ENCODE results near the gene IGF1R.

IGF1R gene

DNA sequence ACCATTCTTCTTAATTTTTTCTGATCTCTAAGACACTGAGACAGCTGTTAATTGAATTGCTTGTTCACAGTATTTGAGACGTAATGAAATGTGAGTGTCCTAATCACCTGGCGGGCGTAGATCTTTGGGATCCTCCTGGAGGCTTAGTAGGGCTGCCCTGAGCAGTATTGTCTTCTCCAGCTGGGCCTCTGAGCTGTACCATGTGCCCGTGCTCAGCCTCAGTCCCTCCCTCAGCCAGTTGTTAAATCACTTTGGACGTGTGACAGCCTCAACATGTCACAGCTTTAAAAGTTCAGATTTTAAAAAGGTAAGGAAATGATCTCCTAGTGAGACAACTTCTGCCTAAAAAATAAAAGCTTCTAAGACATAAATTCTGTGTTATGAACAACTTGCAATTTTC is 35.5 kb downstream of the IGF1R start:
- Histone ChIP-seq H3K27me3 (ENCODE audit: control insufficient read depth in 5 of 5, insufficient read depth in 4 of 5, low read length in 5 of 5) (no peaks in the 10 kb centered on the region), H3K27ac (ENCODE audit: low read depth, low read length) (no peak overlapping the region), H3K9me3 (ENCODE audit: control insufficient read depth in 5 of 5, low read length in 5 of 5) (no peaks in the 10 kb centered on the region), H3K36me3 (ENCODE audit: control insufficient read depth in 5 of 5, insufficient read depth in 5 of 5, low read length in 5 of 5) (no peaks in the 10 kb centered on the region), H3K9ac (ENCODE audit: low read length in 5 of 5) (no peak overlapping the region), H3K4me1 (ENCODE audit: control insufficient read depth in 5 of 5, insufficient read depth in 5 of 5, low read length in 5 of 5) (peaks cover 0 to 15% (median 8%) of the 10 kb centered on the region in 5 donors), H3K4me3 (ENCODE audit: low read depth in 1 of 5, low read length in 5 of 5) (no peak overlapping the region)

DNA sequence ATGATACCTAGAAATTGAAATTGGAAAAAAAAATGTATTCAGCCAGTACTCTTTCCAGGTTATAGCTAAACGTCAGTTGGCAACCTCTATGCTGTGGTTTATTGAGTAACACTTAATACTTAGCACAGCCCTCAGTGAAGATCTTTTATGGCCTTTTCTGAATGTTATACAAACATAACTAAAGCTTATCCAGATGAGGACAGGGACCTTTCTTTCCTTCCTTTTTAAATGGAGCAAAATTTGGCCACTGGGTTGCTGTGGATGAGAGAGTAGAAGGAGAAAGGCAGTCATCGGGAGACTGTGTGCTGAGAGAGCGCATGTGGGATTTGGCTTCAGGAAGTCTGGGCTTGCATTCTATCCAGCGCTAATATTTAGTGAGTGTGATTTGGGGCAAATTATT is 36.1 kb downstream of the IGF1R start:
- H3K27me3 ChIP-seq (ENCODE audit: control insufficient read depth in 5 of 5, insufficient read depth in 4 of 5, low read length in 5 of 5) = no peaks in the 10 kb centered on the region
- no peak overlapping the region for H3K4me3 ChIP-seq (ENCODE audit: low read depth in 1 of 5, low read length in 5 of 5)
- H3K9me3 ChIP-seq (ENCODE audit: control insufficient read depth in 5 of 5, low read length in 5 of 5) = no peaks in the 10 kb centered on the region
- H3K27ac ChIP-seq (ENCODE audit: low read depth, low read length) = no peak overlapping the region
- no peak overlapping the region for H3K9ac ChIP-seq (ENCODE audit: low read length in 5 of 5)
- H3K36me3 ChIP-seq (ENCODE audit: control insufficient read depth in 5 of 5, insufficient read depth in 5 of 5, low read length in 5 of 5) = no peaks in the 10 kb centered on the region
- H3K4me1 ChIP-seq (ENCODE audit: control insufficient read depth in 5 of 5, insufficient read depth in 5 of 5, low read length in 5 of 5) = peaks cover 0 to 15% (median 8%) of the 10 kb centered on the region in 5 donors

DNA sequence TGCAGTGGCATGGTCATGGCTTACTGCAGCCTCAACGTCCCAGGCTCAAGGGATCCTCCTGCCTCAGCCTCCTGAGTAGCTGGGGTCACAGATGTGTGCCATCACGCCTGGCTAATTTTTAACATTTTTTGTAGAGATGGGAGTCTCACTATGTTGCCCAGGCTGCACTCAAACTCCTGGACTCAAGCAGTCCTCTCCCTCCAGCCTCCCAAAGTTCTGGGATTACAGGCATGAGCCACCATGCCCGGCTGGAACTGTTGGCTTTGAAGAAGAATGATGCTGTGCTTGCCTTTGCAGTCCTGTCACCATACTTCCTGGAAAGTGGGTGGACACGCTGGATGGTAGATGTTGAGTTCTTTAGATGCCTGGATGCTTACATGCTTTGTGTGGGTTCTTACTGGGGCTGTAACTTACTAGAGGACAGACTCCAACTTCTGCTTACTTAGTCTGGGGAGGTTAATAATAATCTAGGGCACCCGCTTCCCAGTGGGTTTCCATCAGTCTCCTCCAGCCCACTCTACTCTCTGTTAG is 36.7 kb downstream of the IGF1R start:
- H3K4me3 ChIP-seq (ENCODE audit: low read depth in 1 of 5, low read length in 5 of 5) = no peak overlapping the region
- H3K27ac ChIP-seq (ENCODE audit: low read depth, low read length) = no peak overlapping the region
- no peaks in the 10 kb centered on the region for H3K27me3 ChIP-seq (ENCODE audit: control insufficient read depth in 5 of 5, insufficient read depth in 4 of 5, low read length in 5 of 5)
- H3K9ac ChIP-seq (ENCODE audit: low read length in 5 of 5) = no peak overlapping the region
- peaks cover 0 to 20% (median 12%) of the 10 kb centered on the region in 5 donors for H3K4me1 ChIP-seq (ENCODE audit: control insufficient read depth in 5 of 5, insufficient read depth in 5 of 5, low read length in 5 of 5)
- no peaks in the 10 kb centered on the region for H3K36me3 ChIP-seq (ENCODE audit: control insufficient read depth in 5 of 5, insufficient read depth in 5 of 5, low read length in 5 of 5)
- no peaks in the 10 kb centered on the region for H3K9me3 ChIP-seq (ENCODE audit: control insufficient read depth in 5 of 5, low read length in 5 of 5)

DNA sequence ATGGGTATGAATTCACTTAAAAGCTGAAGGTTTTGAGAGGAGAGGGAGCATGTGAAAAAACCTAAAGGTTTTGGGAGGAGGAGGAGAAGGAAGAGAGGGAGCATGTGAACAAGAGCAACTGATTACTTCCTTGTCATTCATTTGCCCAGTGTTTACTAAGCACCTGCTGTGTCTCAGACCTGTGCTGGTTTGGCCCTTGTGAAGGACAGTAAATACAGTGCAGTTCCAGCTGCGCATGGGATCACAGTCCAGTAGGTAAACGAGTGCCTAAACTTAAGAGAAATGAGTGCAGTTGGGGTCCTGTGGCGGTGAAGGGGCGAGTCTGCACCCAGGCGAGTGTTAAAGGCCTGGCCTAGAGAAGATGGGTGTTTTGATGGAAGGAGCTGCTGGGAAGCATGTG is 38.6 kb downstream of the IGF1R start:
- peaks cover 0 to 22% (median 12%) of the 10 kb centered on the region in 5 donors for H3K4me1 ChIP-seq (ENCODE audit: control insufficient read depth in 5 of 5, insufficient read depth in 5 of 5, low read length in 5 of 5)

DNA sequence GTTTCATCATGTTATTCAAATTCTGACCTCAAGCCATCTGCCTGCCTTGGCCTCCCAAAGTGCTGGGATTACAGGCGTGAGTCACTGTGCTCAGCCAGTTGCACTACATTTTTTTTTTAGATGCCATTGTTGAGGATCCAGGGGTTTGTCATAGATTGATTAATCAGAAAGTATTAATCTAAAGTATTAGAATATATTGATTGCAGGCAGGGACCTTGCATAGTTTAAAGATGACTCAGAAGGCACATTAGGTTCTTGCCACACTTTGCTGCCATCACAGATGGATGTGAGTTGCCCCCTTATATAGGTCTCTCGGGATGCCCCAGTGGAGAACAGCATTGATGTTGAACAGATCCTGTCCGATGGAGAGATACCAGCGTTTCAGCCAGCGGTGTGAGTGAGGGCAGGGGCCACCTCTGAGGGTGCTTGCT is 41.1 kb downstream of the IGF1R start:
- Histone ChIP-seq H3K27ac (ENCODE audit: low read depth, low read length) (no peak overlapping the region), H3K27me3 (ENCODE audit: control insufficient read depth in 5 of 5, insufficient read depth in 4 of 5, low read length in 5 of 5) (no peaks in the 10 kb centered on the region), H3K4me1 (ENCODE audit: control insufficient read depth in 5 of 5, insufficient read depth in 5 of 5, low read length in 5 of 5) (peaks cover 0 to 15% (median 3%) of the 10 kb centered on the region in 5 donors), H3K36me3 (ENCODE audit: control insufficient read depth in 5 of 5, insufficient read depth in 5 of 5, low read length in 5 of 5) (no peaks in the 10 kb centered on the region), H3K9ac (ENCODE audit: low read length in 5 of 5) (no peak overlapping the region), H3K4me3 (ENCODE audit: low read depth in 1 of 5, low read length in 5 of 5) (no peak overlapping the region), H3K9me3 (ENCODE audit: control insufficient read depth in 5 of 5, low read length in 5 of 5) (no peaks in the 10 kb centered on the region)

More for the DNA sequence above, 38.6 kb downstream of the IGF1R start:
- H3K27ac ChIP-seq (ENCODE audit: low read depth, low read length) = no peak overlapping the region
- no peaks in the 10 kb centered on the region for H3K27me3 ChIP-seq (ENCODE audit: control insufficient read depth in 5 of 5, insufficient read depth in 4 of 5, low read length in 5 of 5)
- no peak overlapping the region for H3K4me3 ChIP-seq (ENCODE audit: low read depth in 1 of 5, low read length in 5 of 5)
- no peaks in the 10 kb centered on the region for H3K36me3 ChIP-seq (ENCODE audit: control insufficient read depth in 5 of 5, insufficient read depth in 5 of 5, low read length in 5 of 5)
- H3K9ac ChIP-seq (ENCODE audit: low read length in 5 of 5) = no peak overlapping the region
- H3K9me3 ChIP-seq (ENCODE audit: control insufficient read depth in 5 of 5, low read length in 5 of 5) = no peaks in the 10 kb centered on the region

DNA sequence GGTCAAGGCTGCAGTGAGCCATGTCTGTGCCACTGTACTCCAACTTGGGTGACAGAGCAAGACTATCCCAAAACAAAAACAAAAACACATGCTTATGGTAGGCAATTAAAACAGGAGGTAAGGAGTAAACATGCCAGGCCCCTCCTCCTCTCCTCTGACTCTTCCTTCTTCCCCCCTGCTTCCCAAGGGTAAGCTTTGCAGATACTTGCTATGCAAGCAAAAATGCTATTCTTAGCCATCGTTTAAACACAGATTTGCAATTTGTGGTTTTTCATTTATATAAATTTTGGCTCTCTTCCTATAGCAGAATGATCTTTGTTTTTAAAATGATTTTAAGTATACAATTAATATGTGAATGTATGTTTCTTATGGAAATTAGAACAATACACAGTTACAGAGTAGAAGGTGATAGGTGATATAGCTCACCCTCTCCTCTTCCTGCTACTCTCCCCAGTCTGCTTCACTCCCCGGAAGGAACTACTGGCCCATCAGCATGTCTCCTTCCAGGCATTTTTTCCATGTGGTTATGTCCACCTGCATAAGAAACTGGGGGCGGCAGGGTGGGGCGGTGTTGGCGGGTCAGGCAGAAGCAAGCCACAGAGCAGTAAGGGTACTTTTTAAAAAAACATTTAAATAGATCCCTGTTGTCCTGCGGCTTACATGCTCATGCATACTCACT is 42.1 kb downstream of the IGF1R start:
- H3K4me1 ChIP-seq (ENCODE audit: control insufficient read depth in 5 of 5, insufficient read depth in 5 of 5, low read length in 5 of 5) = peaks cover 0 to 13% (median 0%) of the 10 kb centered on the region in 5 donors
- H3K36me3 ChIP-seq (ENCODE audit: control insufficient read depth in 5 of 5, insufficient read depth in 5 of 5, low read length in 5 of 5) = no peaks in the 10 kb centered on the region
- no peak overlapping the region for H3K9ac ChIP-seq (ENCODE audit: low read length in 5 of 5)
- no peaks in the 10 kb centered on the region for H3K27me3 ChIP-seq (ENCODE audit: control insufficient read depth in 5 of 5, insufficient read depth in 4 of 5, low read length in 5 of 5)
- H3K9me3 ChIP-seq (ENCODE audit: control insufficient read depth in 5 of 5, low read length in 5 of 5) = no peaks in the 10 kb centered on the region
- no peak overlapping the region for H3K4me3 ChIP-seq (ENCODE audit: low read depth in 1 of 5, low read length in 5 of 5)
- H3K27ac ChIP-seq (ENCODE audit: low read depth, low read length) = no peak overlapping the region

DNA sequence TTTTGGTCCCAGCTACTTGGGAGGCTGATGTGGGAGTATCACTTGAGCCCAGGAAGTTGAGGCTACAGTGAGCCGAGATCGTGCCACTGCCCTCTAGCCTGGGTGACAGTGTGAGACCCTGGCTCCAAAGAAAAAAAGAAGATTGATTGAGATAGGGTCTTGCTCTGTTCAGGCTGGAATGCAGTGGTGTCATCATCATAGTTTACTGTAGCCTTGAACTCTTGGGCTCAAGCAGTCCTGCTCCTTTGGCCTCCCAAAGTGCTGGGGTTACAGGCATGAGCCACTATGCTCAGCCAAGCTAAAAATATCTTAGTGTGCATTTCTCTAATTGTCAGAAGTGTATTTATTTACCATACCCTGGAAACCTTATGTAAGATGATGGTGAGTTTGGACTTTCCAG is 43.9 kb downstream of the IGF1R start:
- Histone ChIP-seq H3K27ac (ENCODE audit: low read depth, low read length) (no peak overlapping the region), H3K9ac (ENCODE audit: low read length in 5 of 5) (no peak overlapping the region), H3K4me1 (ENCODE audit: control insufficient read depth in 5 of 5, insufficient read depth in 5 of 5, low read length in 5 of 5) (peaks cover 0 to 13% (median 0%) of the 10 kb centered on the region in 5 donors), H3K4me3 (ENCODE audit: low read depth in 1 of 5, low read length in 5 of 5) (no peak overlapping the region), H3K9me3 (ENCODE audit: control insufficient read depth in 5 of 5, low read length in 5 of 5) (no peaks in the 10 kb centered on the region), H3K36me3 (ENCODE audit: control insufficient read depth in 5 of 5, insufficient read depth in 5 of 5, low read length in 5 of 5) (no peaks in the 10 kb centered on the region), H3K27me3 (ENCODE audit: control insufficient read depth in 5 of 5, insufficient read depth in 4 of 5, low read length in 5 of 5) (no peaks in the 10 kb centered on the region)

DNA sequence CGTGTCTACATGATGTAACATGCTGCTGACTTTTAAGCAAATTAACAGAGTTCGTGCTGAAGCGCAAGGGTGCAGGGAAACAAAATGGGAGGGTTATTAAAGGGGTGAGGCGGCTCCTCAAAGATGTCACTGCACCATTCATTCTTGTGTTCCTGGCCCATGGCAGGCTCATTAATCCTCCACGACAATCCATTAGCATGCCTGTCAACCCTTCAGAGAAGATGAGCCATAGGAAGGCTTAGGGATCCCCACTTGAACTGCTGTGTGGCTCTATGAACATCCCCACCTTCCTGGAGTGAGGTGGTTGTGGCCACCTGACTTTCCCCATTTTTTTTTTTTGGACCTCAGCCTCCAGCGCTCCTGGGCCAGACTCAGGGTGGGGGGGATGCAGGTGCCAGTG is 45.8 kb downstream of the IGF1R start:
- Histone ChIP-seq H3K4me1 (ENCODE audit: control insufficient read depth in 5 of 5, insufficient read depth in 5 of 5, low read length in 5 of 5) (peaks cover 0 to 13% (median 0%) of the 10 kb centered on the region in 5 donors), H3K9me3 (ENCODE audit: control insufficient read depth in 5 of 5, low read length in 5 of 5) (no peaks in the 10 kb centered on the region), H3K36me3 (ENCODE audit: control insufficient read depth in 5 of 5, insufficient read depth in 5 of 5, low read length in 5 of 5) (no peaks in the 10 kb centered on the region), H3K27ac (ENCODE audit: low read depth, low read length) (no peak overlapping the region), H3K27me3 (ENCODE audit: control insufficient read depth in 5 of 5, insufficient read depth in 4 of 5, low read length in 5 of 5) (no peaks in the 10 kb centered on the region), H3K4me3 (ENCODE audit: low read depth in 1 of 5, low read length in 5 of 5) (no peak overlapping the region), H3K9ac (ENCODE audit: low read length in 5 of 5) (no peak overlapping the region)

DNA sequence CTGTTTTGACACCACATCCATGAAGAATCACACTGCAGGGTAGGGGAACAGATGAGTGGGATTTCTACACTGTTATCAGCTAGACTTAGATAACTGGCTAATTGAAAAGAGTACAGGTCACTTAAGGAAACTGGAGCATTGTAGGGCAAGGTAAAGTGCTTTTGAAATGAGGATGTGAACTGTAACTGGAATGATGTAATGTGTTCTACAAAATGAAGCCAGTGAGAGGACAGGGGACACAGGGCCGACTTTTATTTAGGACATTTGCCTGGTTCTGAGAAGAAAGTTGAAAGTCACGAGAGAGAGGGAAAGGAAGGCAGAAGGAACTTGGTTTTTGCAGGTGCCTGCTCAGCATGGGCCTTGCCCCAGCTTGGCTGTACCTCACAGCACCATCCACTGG is 50.5 kb downstream of the IGF1R start:
- Histone ChIP-seq H3K27me3 (ENCODE audit: control insufficient read depth in 5 of 5, insufficient read depth in 4 of 5, low read length in 5 of 5) (no peaks in the 10 kb centered on the region), H3K27ac (ENCODE audit: low read depth, low read length) (no peak overlapping the region), H3K4me1 (ENCODE audit: control insufficient read depth in 5 of 5, insufficient read depth in 5 of 5, low read length in 5 of 5) (peaks cover 0 to 11% (median 3%) of the 10 kb centered on the region in 5 donors), H3K9me3 (ENCODE audit: control insufficient read depth in 5 of 5, low read length in 5 of 5) (no peaks in the 10 kb centered on the region), H3K9ac (ENCODE audit: low read length in 5 of 5) (no peak overlapping the region), H3K4me3 (ENCODE audit: low read depth in 1 of 5, low read length in 5 of 5) (no peak overlapping the region), H3K36me3 (ENCODE audit: control insufficient read depth in 5 of 5, insufficient read depth in 5 of 5, low read length in 5 of 5) (no peaks in the 10 kb centered on the region)

DNA sequence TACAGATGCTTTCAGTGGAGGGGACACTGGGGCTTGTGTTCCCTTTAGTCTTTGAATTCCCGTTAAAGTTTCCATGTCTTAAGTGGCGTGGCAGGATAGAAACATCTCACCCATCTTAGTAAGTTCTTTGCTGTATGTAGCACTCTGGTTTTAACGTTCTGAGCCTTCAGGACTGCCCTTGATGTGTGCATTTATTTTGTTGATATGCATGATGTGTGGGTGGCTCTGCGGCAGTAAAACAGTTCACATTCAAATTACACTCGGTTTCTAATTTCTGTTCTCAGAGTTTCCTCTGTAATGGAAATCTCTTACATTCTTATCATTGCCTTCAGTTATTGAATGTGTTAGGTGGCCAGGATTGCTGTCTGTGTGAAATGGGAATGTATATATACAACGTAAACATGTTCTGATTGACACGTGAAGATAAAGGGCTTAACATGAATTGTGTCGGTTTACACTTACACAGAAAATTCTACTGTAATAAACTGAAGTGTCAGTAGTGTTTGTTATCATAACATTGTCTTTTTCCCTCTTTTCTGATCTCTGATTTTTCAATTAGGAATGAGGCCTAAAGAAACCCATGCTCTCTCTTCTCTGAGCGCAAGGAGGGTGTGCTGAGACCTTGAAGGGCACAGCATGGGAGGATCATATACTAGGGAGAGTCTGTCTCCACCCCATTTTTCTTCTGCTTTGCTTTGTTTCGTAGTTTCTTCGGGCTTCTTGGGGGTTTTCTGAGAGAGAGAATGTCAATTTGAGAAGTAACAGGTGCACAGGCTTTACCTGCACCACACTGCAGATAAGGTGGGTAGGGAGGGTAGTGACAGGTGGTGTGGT is 51.5 kb downstream of the IGF1R start:
- Histone ChIP-seq H3K27me3 (ENCODE audit: control insufficient read depth in 5 of 5, insufficient read depth in 4 of 5, low read length in 5 of 5) (no peaks in the 10 kb centered on the region), H3K27ac (ENCODE audit: low read depth, low read length) (no peak overlapping the region), H3K9me3 (ENCODE audit: control insufficient read depth in 5 of 5, low read length in 5 of 5) (no peaks in the 10 kb centered on the region), H3K36me3 (ENCODE audit: control insufficient read depth in 5 of 5, insufficient read depth in 5 of 5, low read length in 5 of 5) (no peaks in the 10 kb centered on the region), H3K4me1 (ENCODE audit: control insufficient read depth in 5 of 5, insufficient read depth in 5 of 5, low read length in 5 of 5) (peaks cover 0 to 11% (median 3%) of the 10 kb centered on the region in 5 donors), H3K4me3 (ENCODE audit: low read depth in 1 of 5, low read length in 5 of 5) (no peak overlapping the region), H3K9ac (ENCODE audit: low read length in 5 of 5) (no peak overlapping the region)
